HepG2 (cell line): ENCODE results near the gene MTHFD2L. TPM values are rescaled to one million over a fixed set of nuclear protein-coding genes. Genes with fewer than 3 reads are reported as not detected.

Experiments
- ATAC-seq: fragments of 200-7000 bp; cut with Tn5 transposase; 3 replicates; pipeline ENCODE4 v1.9.1; 2020; ENCODE audit warnings: mild to moderate bottlenecking, moderate library complexity
- BruUV-seq: library from RNA; stranded (reverse); fragments of 400-500 nt; replicated peaks from 2 replicates; lab custom pipeline; 2021; lab: Mats Ljungman, UMichigan
- CTCF ChIA-PET: fragments of 300-600 bp; formaldehyde crosslinking; extraction: SDS; loops from one replicate; lab custom pipeline; 2021; ENCODE audit warnings: low total read pairs, inconsistent platforms, low intra/inter-chr PET ratio; lab: Yijun Ruan, JAX
- POLR2A ChIA-PET: fragments of 350-600 bp; sonication (Branson Sonifier 250); formaldehyde crosslinking; loops from one replicate; lab custom pipeline; 2020; ENCODE audit warnings: antibody characterized with exemption, inconsistent platforms; lab: Yijun Ruan, JAX
- DNase-seq: peaks from one replicate; pipeline ENCODE4 v3.0.0-alpha.2; 2015; ENCODE audit warnings: low spot score
- FAIRE-seq: peaks from 3 replicates; lab custom pipeline; 2011; peaks lifted over from hg19 to GRCh38; lab: Jason Lieb, UNC
- H2AFZ ChIP-seq: one replicate; pipeline ENCODE4 v1.6.1; 2011; ENCODE audit warnings: low read length, inconsistent platforms
- H3K27ac ChIP-seq: fragments of 300-600 bp; 3 replicates; pipeline ENCODE4 v1.8.0; 2011; ENCODE audit warnings: mixed run types, mild to moderate bottlenecking, mixed read lengths, low read length, inconsistent platforms; ENCODE audit not compliant: insufficient read depth; ENCODE audit errors: extremely low read length
- H3K27me3 ChIP-seq, 2 experiments: fragments of 200-600 bp in 1 of 2; 2 replicates in 1 of 2; 3 replicates in 1 of 2; pipeline versions ENCODE4 v1.6.0 to v1.8.0; 2011; ENCODE audit warnings: low read length in 2 of 2, mild to moderate bottlenecking in 2 of 2, moderate library complexity in 2 of 2, inconsistent platforms in 1 of 2; ENCODE audit not compliant: insufficient read depth in 2 of 2, control insufficient read depth in 1 of 2
- H3K36me3 ChIP-seq, 2 experiments: fragments of 200-600 bp in 1 of 2; replicated peaks in 1 of 2; 2 replicates in 1 of 2; 3 replicates in 1 of 2; pipeline versions ENCODE4 v1.5.1 to v1.8.0; 2011; ENCODE audit warnings: low read length in 2 of 2, inconsistent platforms in 1 of 2; ENCODE audit not compliant: insufficient read depth in 2 of 2, control insufficient read depth in 1 of 2
- H3K4me1 ChIP-seq: 2 replicates; pipeline ENCODE4 v1.5.1; 2012; ENCODE audit warnings: low read length, inconsistent platforms; ENCODE audit not compliant: insufficient read depth
- H3K4me2 ChIP-seq: 2 replicates; pipeline ENCODE4 v1.6.0; 2011; ENCODE audit warnings: low read depth, low read length, inconsistent platforms
- H3K4me3 ChIP-seq, 3 experiments: fragments of 200-600 bp in 1 of 3; sonication (generic), shearing (Covaris generic) in 1 of 3; replicated peaks in 1 of 3; 2 replicates each; pipeline ENCODE4 v1.5.1; 2011 to 2016; ENCODE audit warnings: low read length in 3 of 3, inconsistent platforms in 2 of 3, low read depth in 2 of 3, mild to moderate bottlenecking in 2 of 3, control low read depth in 1 of 3, mixed read lengths in 1 of 3; ENCODE audit not compliant: insufficient read depth in 1 of 3
- H3K79me2 ChIP-seq: one replicate; pipeline ENCODE4 v1.6.1; 2011; ENCODE audit warnings: low read length, inconsistent platforms; ENCODE audit not compliant: insufficient read depth
- H3K9ac ChIP-seq: 2 replicates; pipeline ENCODE4 v1.6.0; 2011; ENCODE audit warnings: mild to moderate bottlenecking, low read depth, low read length, inconsistent platforms; ENCODE audit not compliant: insufficient read depth
- H3K9me3 ChIP-seq: 2 replicates; pipeline ENCODE4 v1.5.1; 2012; ENCODE audit warnings: mild to moderate bottlenecking, low read length
- H4K20me1 ChIP-seq: 2 replicates; pipeline ENCODE4 v1.6.0; 2011; ENCODE audit warnings: inconsistent platforms, mild to moderate bottlenecking, low read length, moderate library complexity; ENCODE audit not compliant: insufficient read depth
- FOXJ3 ChIP-seq: sonication (generic); formaldehyde crosslinking; IDR thresholded peaks from 2 replicates; pipeline ENCODE4 v1.4.0; 2020; ENCODE audit warnings: missing genetic modification reagents, mild to moderate bottlenecking, borderline replicate concordance
- GPN1 ChIP-seq: sonication (generic); formaldehyde crosslinking; IDR thresholded peaks from 2 replicates; pipeline ENCODE4 v1.5.1; 2020; ENCODE audit warnings: missing genetic modification reagents, borderline replicate concordance
- HMG20A ChIP-seq: IDR thresholded peaks from 2 replicates; pipeline ENCODE4 v1.6.1; 2016; ENCODE audit warnings: borderline replicate concordance
- ISX ChIP-seq: sonication (generic); formaldehyde crosslinking; conservative IDR thresholded peaks from 2 replicates; pipeline ENCODE4 v1.5.0; 2020; ENCODE audit warnings: missing genetic modification reagents
- NCOA1 ChIP-seq: sonication (generic); formaldehyde crosslinking; IDR thresholded peaks from 2 replicates; pipeline ENCODE4 v1.9.0; 2021; ENCODE audit warnings: missing genetic modification reagents
- NFE2L1 ChIP-seq: sonication (generic); formaldehyde crosslinking; IDR thresholded peaks from 2 replicates; pipeline ENCODE4 v1.4.0; 2020; ENCODE audit warnings: missing genetic modification reagents, mild to moderate bottlenecking, borderline replicate concordance
- PBX2 ChIP-seq: IDR thresholded peaks from 2 replicates; pipeline ENCODE4 v1.6.1; 2016; ENCODE audit warnings: control low read depth
- PITX1 ChIP-seq: sonication (generic); formaldehyde crosslinking; IDR thresholded peaks from 2 replicates; pipeline ENCODE4 v1.5.1; 2020; ENCODE audit warnings: mild to moderate bottlenecking, missing genetic modification reagents
- STAG1 ChIP-seq: sonication (generic); formaldehyde crosslinking; IDR thresholded peaks from 2 replicates; pipeline ENCODE4 v1.4.0; 2020; ENCODE audit warnings: missing genetic modification reagents
- SYNCRIP ChIP-seq: fragments of 200-400 bp; formaldehyde crosslinking; IDR thresholded peaks from 2 replicates; pipeline ENCODE4 v1.6.1; 2018; ENCODE audit warnings: mild to moderate bottlenecking, low read depth, low read length; ENCODE audit not compliant: insufficient read depth
- ZHX2 ChIP-seq, 2 experiments: sonication (generic) in 1 of 2; formaldehyde crosslinking in 1 of 2; IDR thresholded peaks; 2 replicates each; pipeline versions ENCODE4 v1.6.1 to v1.9.0; 2014 to 2022; ENCODE audit warnings: antibody characterized with exemption in 1 of 2, borderline replicate concordance in 1 of 2, inconsistent platforms in 1 of 2, low read depth in 1 of 2, missing genetic modification reagents in 1 of 2
- ZNF136 ChIP-seq: sonication (generic); formaldehyde crosslinking; IDR thresholded peaks from 2 replicates; pipeline ENCODE4 v1.8.1; 2022; ENCODE audit warnings: low read depth, mild to moderate bottlenecking, moderate library complexity, missing genetic modification reagents
- ZNF17 ChIP-seq: sonication (generic); formaldehyde crosslinking; IDR thresholded peaks from 2 replicates; pipeline ENCODE4 v1.5.0; 2020; ENCODE audit warnings: mild to moderate bottlenecking, missing genetic modification reagents
- ZNF205 ChIP-seq: IDR thresholded peaks from 2 replicates; pipeline ENCODE4 v1.6.1; 2018; ENCODE audit warnings: missing biosample characterization, missing genetic modification reagents
- ZNF562 ChIP-seq: sonication (generic); formaldehyde crosslinking; IDR thresholded peaks from 2 replicates; pipeline ENCODE4 v1.8.0; 2022; ENCODE audit warnings: missing genetic modification reagents, borderline replicate concordance
- WGBS: methylation state at CpG from one replicate; pipeline ENCODE4 v1.1.6; 2017; ENCODE audit warnings: low lambda C conversion rate; 5-methylcytosine and 5-hydroxymethylcytosine counted together
- in situ Hi-C: cut with HindIII; loops from 2 replicates; pipeline ENCODE4 v1.10.0; 2017; ENCODE audit warnings: low pct_unique_long_range_greater_than_20kb; ENCODE audit not compliant: extremely low pct_ligation_motif_present
- intact Hi-C: fragments of 100-400 bp; cut with micrococcal nuclease; formaldehyde crosslinking; loops from one replicate; pipeline ENCODE4 v1.10.0; 2022; ENCODE audit not compliant: unreplicated experiment
- polyA plus RNA-seq, 8 experiments: library from polyadenylated mRNA; depleted of rRNA in 3 of 8; stranded (reverse) in 7 of 8; unstranded in 1 of 8; fragments of >200 nt; fragmentation: Illumina TruSeq in 4 of 8; extraction: Trizol in 4 of 8; gene quantifications; 2 replicates each; pipeline versions ENCODE4 v1.2.1 to v1.2.3, GENCODE V29; 2011 to 2016; ENCODE audit warnings: low read depth in 4 of 8, missing spikeins in 1 of 8, mixed read lengths in 1 of 8; ENCODE audit not compliant: insufficient read depth in 1 of 8
- total RNA-seq, 5 experiments: library from RNA; depleted of rRNA; stranded (reverse); fragments of >200 nt; fragmentation: Illumina TruSeq; extraction: Trizol; gene quantifications; 2 replicates each; pipeline ENCODE4 v1.2.3, GENCODE V29; 2016; ENCODE audit warnings: low read depth in 1 of 5

The MTHFD2L gene
- total and polyA plus RNA-seq, 2 of the 13 experiments (the other 11 are each of a cell fraction or from before 2014, with no cell fraction given) = 10.5 to 14.9 TPM

- H3K4me3 ChIP-seq = no peak overlapping the region
- H3K4me1 ChIP-seq = no peaks in the 10 kb centered on the region
- intact Hi-C loops = no loop called here
- POLR2A ChIA-PET = no interaction called here
- H3K79me2 ChIP-seq = no peaks in the 10 kb centered on the region
- BruUV-seq = no TSS peak
- WGBS = 88% methylated on average over 3 of the region's 3 CpGs
- no peak overlapping the region for H3K9ac ChIP-seq
- CTCF ChIA-PET = no interaction called here
- no peaks in the 10 kb centered on the region for H4K20me1 ChIP-seq
- H3K36me3 ChIP-seq = no peaks in the 10 kb centered on the region
- no peak for DNase-seq
- no peak for TF ChIP-seq ISX (CRISPR knock-in tag)
- no peak for TF ChIP-seq NFE2L1
- no peak for TF ChIP-seq PITX1 (CRISPR knock-in tag)
- TF ChIP-seq HMG20A (CRISPR knock-in tag) = no peak
- TF ChIP-seq PBX2 = no peak
- TF ChIP-seq ZNF17 (CRISPR knock-in tag) = no peak
- TF ChIP-seq ZNF136 (CRISPR knock-in tag) = no peak
- no peak for TF ChIP-seq GPN1 (CRISPR knock-in tag)
- TF ChIP-seq ZNF562 (CRISPR knock-in tag) = no peak
- TF ChIP-seq ZHX2 (IDR thresholded peaks at IDR 0.05; ENCODE audit: low read depth) = no peak
- TF ChIP-seq ZHX2 (CRISPR knock-in tag; IDR thresholded peaks at IDR 0.05; ENCODE audit: borderline replicate concordance) = no peak
- no peak for TF ChIP-seq SYNCRIP
- no peak for TF ChIP-seq NCOA1 (CRISPR knock-in tag)
- no peak for TF ChIP-seq ZNF205 (CRISPR knock-in tag)
- no peak for TF ChIP-seq STAG1 (CRISPR knock-in tag)
- no peak for TF ChIP-seq FOXJ3
- TF ChIP-seq, all 625 proteins: peak for 0
- Histone ChIP-seq H3K4me2 (no peak overlapping the region), H3K9me3 (no peaks in the 10 kb centered on the region), H3K27ac (no peak overlapping the region), H2AFZ (no peak overlapping the region), H3K27me3 (no peaks in the 10 kb centered on the region)
- in situ Hi-C loops = no loop called here
- FAIRE-seq = no peak
- ATAC-seq = no peak
These were observed 126.1 kb downstream of the MTHFD2L start for GRCh38 chr4:74284053-74284452.
